Measurements from ENCODE around the gene SLC1A5.

- TF ChIP-seq CTCF (IDR thresholded peaks at IDR 0.05) (no peak), EZH2 (IDR thresholded peaks at IDR 0.05) (no peak)
These were observed 42.5 kb upstream of the SLC1A5 start for GRCh38 chr19:46830864-46831263.

Measured in neural progenitor cell (in vitro differentiated cells).